ENCODE results near the gene BBS12.

The BBS12 gene

GRCh38 chr4:122788935-122789334 lies 56.4 kb downstream of the BBS12 start:
- no peak for DNase-seq
- H3K36me3 ChIP-seq (replicated peaks), result no peaks in the 10 kb centered on the region
- no peaks in the 10 kb centered on the region for H3K27me3 ChIP-seq (replicated peaks)
- no peak overlapping the region for H3K27ac ChIP-seq
- in situ Hi-C loops (cut with HindIII; ENCODE audit: low pct_ligation_motif_present, low sequenced_read_pairs), result no loop called here
- H3K4me3 ChIP-seq (ENCODE audit: low read depth, low read length), result no peak overlapping the region
- TF ChIP-seq, protein P1, sequence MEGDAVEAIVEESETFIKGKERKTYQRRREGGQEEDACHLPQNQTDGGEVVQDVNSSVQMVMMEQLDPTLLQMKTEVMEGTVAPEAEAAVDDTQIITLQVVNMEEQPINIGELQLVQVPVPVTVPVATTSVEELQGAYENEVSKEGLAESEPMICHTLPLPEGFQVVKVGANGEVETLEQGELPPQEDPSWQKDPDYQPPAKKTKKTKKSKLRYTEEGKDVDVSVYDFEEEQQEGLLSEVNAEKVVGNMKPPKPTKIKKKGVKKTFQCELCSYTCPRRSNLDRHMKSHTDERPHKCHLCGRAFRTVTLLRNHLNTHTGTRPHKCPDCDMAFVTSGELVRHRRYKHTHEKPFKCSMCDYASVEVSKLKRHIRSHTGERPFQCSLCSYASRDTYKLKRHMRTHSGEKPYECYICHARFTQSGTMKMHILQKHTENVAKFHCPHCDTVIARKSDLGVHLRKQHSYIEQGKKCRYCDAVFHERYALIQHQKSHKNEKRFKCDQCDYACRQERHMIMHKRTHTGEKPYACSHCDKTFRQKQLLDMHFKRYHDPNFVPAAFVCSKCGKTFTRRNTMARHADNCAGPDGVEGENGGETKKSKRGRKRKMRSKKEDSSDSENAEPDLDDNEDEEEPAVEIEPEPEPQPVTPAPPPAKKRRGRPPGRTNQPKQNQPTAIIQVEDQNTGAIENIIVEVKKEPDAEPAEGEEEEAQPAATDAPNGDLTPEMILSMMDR (IDR thresholded peaks at IDR 0.05; ENCODE audit: low read depth, low read length, missing control alignments), result no peak

DNA sequence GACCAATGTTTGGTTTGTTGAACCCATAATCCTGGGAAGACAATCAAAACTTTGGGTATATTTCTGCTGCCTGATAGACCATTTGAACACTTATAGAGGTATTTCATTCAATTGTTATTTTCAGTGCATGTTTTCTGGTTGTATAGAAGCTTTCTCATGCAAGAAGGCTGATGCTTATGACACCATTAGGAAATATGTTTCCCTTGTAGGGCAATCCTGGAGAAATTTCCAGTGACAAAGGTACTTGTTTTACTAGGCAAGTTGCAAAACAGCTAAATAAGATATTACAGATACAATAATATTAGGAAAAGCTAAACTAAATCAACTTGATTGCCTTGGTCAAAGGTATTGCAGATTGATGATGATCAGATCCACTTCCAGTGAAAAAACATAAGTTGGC lies 61.3 kb downstream of the BBS12 start:
- DNase-seq, result no peak
- no peaks in the 10 kb centered on the region for H3K36me3 ChIP-seq (replicated peaks)
- TF ChIP-seq, protein P1 (IDR thresholded peaks at IDR 0.05; ENCODE audit: low read depth, low read length, missing control alignments), result no peak
- H3K27me3 ChIP-seq (replicated peaks), result no peaks in the 10 kb centered on the region
- in situ Hi-C loops (cut with HindIII; ENCODE audit: low pct_ligation_motif_present, low sequenced_read_pairs), result no loop called here
- no peak overlapping the region for H3K27ac ChIP-seq
- no peak overlapping the region for H3K4me3 ChIP-seq (ENCODE audit: low read depth, low read length)

Data from brain microvascular endothelial cell (primary cell).